Measurements from ENCODE around the gene PEPD.

Gene PEPD

GRCh38 chr19:33397536-33398360, 123.8 kb downstream of the PEPD start:
- no peaks in the 10 kb centered on the region for H3K27me3 ChIP-seq (ENCODE audit: control insufficient read depth in 3 of 3, insufficient read depth in 3 of 3, low read depth in 1 of 3, low read length in 3 of 3)
- peak overlapping the region; percentile 71 for H3K14ac ChIP-seq (ENCODE audit: low read length)
- peak overlapping the region; percentile 83 for H3K18ac ChIP-seq (ENCODE audit: low read length)
- no peaks in the 10 kb centered on the region for H3K9me3 ChIP-seq (replicated peaks in 1 of 2; ENCODE audit: control insufficient read depth in 2 of 2, insufficient read depth in 1 of 2, low read depth in 1 of 2, low read length in 2 of 2)
- no peak overlapping the region for H4K8ac ChIP-seq (ENCODE audit: low read depth, low read length)
- peak overlapping the region; percentile 65 for H3K23ac ChIP-seq (ENCODE audit: low read depth, low read length, poor library complexity)
- no peak overlapping the region for H3K4me2 ChIP-seq (ENCODE audit: insufficient read depth, low read length, poor library complexity, severe bottlenecking)
- peak overlapping the region; percentile 70 for H3K9ac ChIP-seq (ENCODE audit: low read depth, low read length, poor library complexity)
- H2BK12ac ChIP-seq (ENCODE audit: low read length) = peak overlapping the region; percentile 22
- H3K27ac ChIP-seq (replicated peaks; ENCODE audit: low read length) = no peak overlapping the region
- H3K79me1 ChIP-seq (ENCODE audit: low read depth, low read length) = peaks cover 8% of the 10 kb centered on the region
- H2AK5ac ChIP-seq (ENCODE audit: low read depth, low read length) = peak overlapping the region; percentile 84
- no peak for DNase-seq (ENCODE audit: low spot score)
- H4K91ac ChIP-seq (ENCODE audit: low read depth, low read length, poor library complexity) = no peak overlapping the region
- H2BK120ac ChIP-seq (ENCODE audit: low read depth, low read length) = no peak overlapping the region
- peaks cover 0 to 2% of the 10 kb centered on the region in 2 donors for H3K36me3 ChIP-seq (replicated peaks in 1 of 2; ENCODE audit: control insufficient read depth in 2 of 2, insufficient read depth in 2 of 2, low read length in 2 of 2)
- peak overlapping the region; percentile 66 for H2BK5ac ChIP-seq (ENCODE audit: low read length)
- no CpG with 5 or more reads among the region's 15 CpGs for WGBS, 2 donors (ENCODE audit: extremely low coverage in 2 of 2, insufficient read length in 2 of 2, insufficient replicate concordance in 1 of 2)
- H2AFZ ChIP-seq (ENCODE audit: low read length) = no peak overlapping the region
- peaks cover 7 to 14% of the 10 kb centered on the region in 2 donors for H3K4me1 ChIP-seq (ENCODE audit: control insufficient read depth in 2 of 2, insufficient read depth in 1 of 2, low read depth in 1 of 2, low read length in 2 of 2)
- no peak overlapping the region for H3K4ac ChIP-seq (ENCODE audit: low read length)
- peak overlapping the region; percentile 58 for H2BK15ac ChIP-seq (ENCODE audit: low read length)
- H3K4me3 ChIP-seq (ENCODE audit: low read length in 2 of 2) = no peak overlapping the region

GRCh38 chr19:33396701-33397535, 124.7 kb downstream of the PEPD start:
- peak; percentile 15 for DNase-seq (ENCODE audit: low spot score)
- no peak overlapping the region for H3K27ac ChIP-seq (replicated peaks; ENCODE audit: low read length)
- H3K9ac ChIP-seq (ENCODE audit: low read depth, low read length, poor library complexity) = peak overlapping the region; percentile 70
- no peak overlapping the region for H2BK12ac ChIP-seq (ENCODE audit: low read length)
- H3K23ac ChIP-seq (ENCODE audit: low read depth, low read length, poor library complexity) = peak overlapping the region; percentile 80
- peak overlapping the region; percentile 84 for H2AK5ac ChIP-seq (ENCODE audit: low read depth, low read length)
- H2BK5ac ChIP-seq (ENCODE audit: low read length) = peak overlapping the region; percentile 66
- H3K36me3 ChIP-seq (replicated peaks in 1 of 2; ENCODE audit: control insufficient read depth in 2 of 2, insufficient read depth in 2 of 2, low read length in 2 of 2) = peaks cover 0 to 2% of the 10 kb centered on the region in 2 donors
- H3K4me2 ChIP-seq (ENCODE audit: insufficient read depth, low read length, poor library complexity, severe bottlenecking) = no peak overlapping the region
- no CpG with 5 or more reads among the region's 30 CpGs for WGBS, 2 donors (ENCODE audit: extremely low coverage in 2 of 2, insufficient read length in 2 of 2, insufficient replicate concordance in 1 of 2)
- H3K4me3 ChIP-seq (ENCODE audit: low read length in 2 of 2) = no peak overlapping the region
- no peak overlapping the region for H2BK120ac ChIP-seq (ENCODE audit: low read depth, low read length)
- no peak overlapping the region for H3K4ac ChIP-seq (ENCODE audit: low read length)
- no peaks in the 10 kb centered on the region for H3K27me3 ChIP-seq (ENCODE audit: control insufficient read depth in 3 of 3, insufficient read depth in 3 of 3, low read depth in 1 of 3, low read length in 3 of 3)
- H4K91ac ChIP-seq (ENCODE audit: low read depth, low read length, poor library complexity) = no peak overlapping the region
- no peak overlapping the region for H4K8ac ChIP-seq (ENCODE audit: low read depth, low read length)
- no peak overlapping the region for H2AFZ ChIP-seq (ENCODE audit: low read length)
- H3K79me1 ChIP-seq (ENCODE audit: low read depth, low read length) = peaks cover 13% of the 10 kb centered on the region
- H3K9me3 ChIP-seq (replicated peaks in 1 of 2; ENCODE audit: control insufficient read depth in 2 of 2, insufficient read depth in 1 of 2, low read depth in 1 of 2, low read length in 2 of 2) = no peaks in the 10 kb centered on the region
- peak overlapping the region; percentile 71 for H3K14ac ChIP-seq (ENCODE audit: low read length)
- H2BK15ac ChIP-seq (ENCODE audit: low read length) = peak overlapping the region; percentile 58
- peak overlapping the region; percentile 93 for H3K18ac ChIP-seq (ENCODE audit: low read length)
- H3K4me1 ChIP-seq (ENCODE audit: control insufficient read depth in 2 of 2, insufficient read depth in 1 of 2, low read depth in 1 of 2, low read length in 2 of 2) = peaks cover 7 to 14% of the 10 kb centered on the region in 2 donors

GRCh38 chr19:33395561-33396550, 125.7 kb downstream of the PEPD start:
- WGBS, 2 donors (ENCODE audit: extremely low coverage in 2 of 2, insufficient read length in 2 of 2, insufficient replicate concordance in 1 of 2) = no CpG with 5 or more reads among the region's 31 CpGs
- Histone ChIP-seq H3K4me1 (ENCODE audit: control insufficient read depth in 2 of 2, insufficient read depth in 1 of 2, low read depth in 1 of 2, low read length in 2 of 2) (peaks cover 7 to 14% of the 10 kb centered on the region in 2 donors), H2BK5ac (ENCODE audit: low read length) (peak overlapping the region; percentile 75), H3K4ac (ENCODE audit: low read length) (peak overlapping the region; percentile 66), H3K79me1 (ENCODE audit: low read depth, low read length) (peaks cover 18% of the 10 kb centered on the region), H3K14ac (ENCODE audit: low read length) (peak overlapping the region; percentile 71), H3K27me3 (ENCODE audit: control insufficient read depth in 3 of 3, insufficient read depth in 3 of 3, low read depth in 1 of 3, low read length in 3 of 3) (no peaks in the 10 kb centered on the region), H3K23ac (ENCODE audit: low read depth, low read length, poor library complexity) (peak overlapping the region; percentile 80), H3K18ac (ENCODE audit: low read length) (peak overlapping the region; percentile 44), H2BK12ac (ENCODE audit: low read length) (no peak overlapping the region), H3K9me3 (replicated peaks in 1 of 2; ENCODE audit: control insufficient read depth in 2 of 2, insufficient read depth in 1 of 2, low read depth in 1 of 2, low read length in 2 of 2) (no peaks in the 10 kb centered on the region), H2BK120ac (ENCODE audit: low read depth, low read length) (no peak overlapping the region), H2AK5ac (ENCODE audit: low read depth, low read length) (peak overlapping the region; percentile 81), H3K4me3 (ENCODE audit: low read length in 2 of 2) (no peak overlapping the region), H4K8ac (ENCODE audit: low read depth, low read length) (no peak overlapping the region), H2BK15ac (ENCODE audit: low read length) (peak overlapping the region; percentile 75), H2AFZ (ENCODE audit: low read length) (no peak overlapping the region), H3K27ac (replicated peaks; ENCODE audit: low read length) (no peak overlapping the region), H3K36me3 (replicated peaks in 1 of 2; ENCODE audit: control insufficient read depth in 2 of 2, insufficient read depth in 2 of 2, low read length in 2 of 2) (peaks cover 0 to 4% of the 10 kb centered on the region in 2 donors), H3K4me2 (ENCODE audit: insufficient read depth, low read length, poor library complexity, severe bottlenecking) (no peak overlapping the region), H4K91ac (ENCODE audit: low read depth, low read length, poor library complexity) (no peak overlapping the region), H3K9ac (ENCODE audit: low read depth, low read length, poor library complexity) (peak overlapping the region; percentile 30)
- no peak for DNase-seq (ENCODE audit: low spot score)

Measured in neuronal stem cell (in vitro differentiated cells).